ENCODE measurements around the gene FLT3. TPM values are rescaled to one million over a fixed set of nuclear protein-coding genes. Genes with fewer than 3 reads are reported as not detected.

Gene FLT3
- polyA plus RNA-seq, 1 experiment, result not detected

DNA sequence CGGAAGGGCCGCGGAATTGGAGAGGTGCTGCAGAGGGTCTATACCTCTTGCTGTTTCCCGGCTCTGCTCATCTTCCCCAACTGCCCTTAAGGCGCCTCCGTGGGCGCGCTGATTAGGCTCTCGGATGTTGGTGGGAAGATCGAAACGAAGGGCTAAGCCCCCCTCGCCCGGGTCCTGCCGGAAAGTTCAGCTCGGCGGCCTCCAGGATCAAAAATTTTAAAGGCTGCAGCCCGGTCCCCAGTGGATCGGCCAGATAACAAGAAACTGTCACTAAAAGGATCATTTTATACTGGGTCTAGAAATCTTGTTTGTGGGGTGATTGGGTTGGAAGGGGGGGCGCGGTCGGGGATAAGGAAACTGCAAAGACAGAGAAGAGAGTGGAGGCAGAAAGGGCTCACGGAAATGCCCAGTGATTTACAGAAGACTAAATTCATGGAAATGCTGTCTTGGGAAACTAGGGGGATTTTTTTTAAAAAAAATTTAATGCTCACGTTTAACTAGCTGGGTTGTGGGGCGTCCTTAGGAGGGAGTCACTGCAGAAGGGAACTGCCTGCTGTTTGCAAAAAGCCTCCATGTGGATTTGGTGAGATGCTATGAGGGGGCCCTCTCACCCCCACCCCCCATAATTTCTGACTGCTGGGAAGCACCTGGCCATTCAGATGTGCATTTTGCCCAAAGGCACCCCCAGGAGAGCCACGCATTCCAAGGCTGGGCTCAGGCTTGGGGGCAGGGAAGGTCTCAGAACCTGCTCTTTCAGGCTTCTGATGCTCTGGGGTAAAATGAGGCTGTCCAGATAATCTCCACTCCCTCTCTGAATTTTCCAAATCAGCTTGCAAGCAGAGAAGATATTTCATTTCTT lies 138.9 kb downstream of the FLT3 start:
- H3K36me3 ChIP-seq (ENCODE audit: control insufficient read depth, insufficient read depth, low read length), result no peaks in the 10 kb centered on the region
- peaks cover 41% of the 10 kb centered on the region for H3K27me3 ChIP-seq (ENCODE audit: control insufficient read depth, insufficient read depth, low read length)
- no peak overlapping the region for H3K4me3 ChIP-seq (ENCODE audit: low read depth, low read length)
- TF ChIP-seq CTCF (IDR thresholded peaks at IDR 0.05; ENCODE audit: insufficient read depth, low read depth, low read length), result no peak
- CTCF ChIA-PET, result interaction anchor here (0.7 to 1.2 kb wide), 2 partner anchors 9 to 23 kb away, joined by 3 read pairs; no protein-coding TSS in a partner anchor
- DNase-seq (ENCODE audit: low read depth), result no peak
- POLR2A ChIA-PET, result no interaction called here

GRCh38 chr13:27960362-27961226 lies 139.8 kb downstream of the FLT3 start:
- no peak for DNase-seq (ENCODE audit: low read depth)
- ChIA-PET POLR2A (no interaction called here), CTCF (no interaction called here)
- peak; percentile 48 for TF ChIP-seq CTCF (IDR thresholded peaks at IDR 0.05; ENCODE audit: insufficient read depth, low read depth, low read length)
- H3K4me3 ChIP-seq (ENCODE audit: low read depth, low read length), result no peak overlapping the region; the same call in none of the 2 replicates
- peaks cover 36% of the 10 kb centered on the region for H3K27me3 ChIP-seq (ENCODE audit: control insufficient read depth, insufficient read depth, low read length)
- no peaks in the 10 kb centered on the region for H3K36me3 ChIP-seq (ENCODE audit: control insufficient read depth, insufficient read depth, low read length)

DNA sequence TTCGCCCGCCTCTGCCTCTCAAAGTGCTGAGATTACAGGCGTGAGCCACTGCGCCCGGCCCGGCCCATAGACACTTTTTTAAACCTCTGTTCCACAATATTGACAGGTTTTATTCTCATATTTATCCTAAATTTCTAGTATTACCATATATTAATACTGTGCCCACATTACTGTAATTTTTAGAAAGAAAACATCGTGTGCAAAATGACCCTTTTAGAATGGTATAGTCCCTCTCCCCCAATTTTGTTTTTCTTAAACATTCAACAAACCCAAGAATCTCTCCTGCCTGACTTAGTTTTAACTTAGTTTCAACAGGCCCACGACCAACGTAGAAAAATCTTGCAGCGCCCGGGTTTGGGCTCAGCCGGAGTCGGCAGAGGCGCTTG lies 140.4 kb downstream of the FLT3 start:
- Histone ChIP-seq H3K4me3 (ENCODE audit: low read depth, low read length) (no peak overlapping the region), H3K27me3 (ENCODE audit: control insufficient read depth, insufficient read depth, low read length) (peaks cover 33% of the 10 kb centered on the region), H3K36me3 (ENCODE audit: control insufficient read depth, insufficient read depth, low read length) (no peaks in the 10 kb centered on the region)
- CTCF ChIA-PET, result no interaction called here
- POLR2A ChIA-PET, result no interaction called here
- DNase-seq (ENCODE audit: low read depth), result no peak
- no peak for TF ChIP-seq CTCF (IDR thresholded peaks at IDR 0.05; ENCODE audit: insufficient read depth, low read depth, low read length)

GRCh38 chr13:27956576-27957300 lies 143.6 kb downstream of the FLT3 start:
- no peak for TF ChIP-seq CTCF (IDR thresholded peaks at IDR 0.05; ENCODE audit: insufficient read depth, low read depth, low read length)
- Histone ChIP-seq H3K27me3 (ENCODE audit: control insufficient read depth, insufficient read depth, low read length) (peaks cover 26% of the 10 kb centered on the region), H3K36me3 (ENCODE audit: control insufficient read depth, insufficient read depth, low read length) (no peaks in the 10 kb centered on the region), H3K4me3 (ENCODE audit: low read depth, low read length) (no peak overlapping the region)
- ChIA-PET CTCF (interaction anchor here (1.2 kb wide), 1 partner anchor 595 kb away, joined by 4 read pairs; no protein-coding TSS in a partner anchor), POLR2A (no interaction called here)
- DNase-seq (ENCODE audit: low read depth), result no peak
